Hindlimb muscle (tissue), 1 donor: Measurements from ENCODE around the gene LDLRAD2. TPM values are rescaled to one million over a fixed set of nuclear protein-coding genes. Genes with fewer than 3 reads are reported as not detected.

Source experiments
- DNase-seq: peaks from one replicate; pipeline ENCODE4 v3.0.0-alpha.2; 2013
- polyA plus RNA-seq: library from polyadenylated mRNA; unstranded; fragments of 120-200 nt; gene quantifications from one replicate; pipeline ENCODE4 v1.2.1, GENCODE V29; 2013; ENCODE audit not compliant: insufficient read length

LDLRAD2 gene
- polyA plus RNA-seq, 1 donor = 4.8 TPM

GRCh38 chr1:21863981-21864380 lies 51.9 kb downstream of the LDLRAD2 start:
- no peak for DNase-seq

GRCh38 chr1:21864730-21865129 lies 52.7 kb downstream of the LDLRAD2 start:
- no peak for DNase-seq

- DNase-seq = no peak
Observed at GRCh38 chr1:21865609-21865942, 53.5 kb downstream of the LDLRAD2 start.

GRCh38 chr1:21865943-21866706 lies 54.1 kb downstream of the LDLRAD2 start:
- no peak for DNase-seq

- DNase-seq = no peak
Observed at GRCh38 chr1:21866707-21867043, 54.6 kb downstream of the LDLRAD2 start.

GRCh38 chr1:21867451-21867996 lies 55.5 kb downstream of the LDLRAD2 start:
- no peak for DNase-seq

- DNase-seq = no peak
Observed at GRCh38 chr1:21868482-21868881, 56.4 kb downstream of the LDLRAD2 start.

- no peak for DNase-seq
Observed at GRCh38 chr1:21868941-21869454, 56.9 kb downstream of the LDLRAD2 start.

- no peak for DNase-seq
Observed at GRCh38 chr1:21869620-21870121, 57.6 kb downstream of the LDLRAD2 start.

- DNase-seq = no peak
Observed at GRCh38 chr1:21870611-21871010, 58.5 kb downstream of the LDLRAD2 start.

- DNase-seq = no peak
Observed at GRCh38 chr1:21871943-21872342, 59.9 kb downstream of the LDLRAD2 start.

- no peak for DNase-seq
Observed at GRCh38 chr1:21872445-21873079, 60.5 kb downstream of the LDLRAD2 start.

- DNase-seq = no peak
Observed at GRCh38 chr1:21873174-21873573, 61.1 kb downstream of the LDLRAD2 start.

- DNase-seq = no peak
Observed at GRCh38 chr1:21873761-21874160, 61.7 kb downstream of the LDLRAD2 start.

GRCh38 chr1:21874328-21874727 lies 62.3 kb downstream of the LDLRAD2 start:
- DNase-seq = no peak

Other genes with a start within 250 kb of the LDLRAD2 start
- 1.4 TPM for gene RAP1GAP, start 142.9 kb upstream of the LDLRAD2 start, polyA plus RNA-seq
- gene USP48, start 29.1 kb upstream of the LDLRAD2 start, polyA plus RNA-seq = 45.0 TPM
- 350 TPM for gene HSPG2, start 125.0 kb downstream of the LDLRAD2 start, polyA plus RNA-seq
- gene CELA3B, start 164.8 kb downstream of the LDLRAD2 start, polyA plus RNA-seq = not detected
- gene CELA3A, start 189.4 kb downstream of the LDLRAD2 start, polyA plus RNA-seq = not detected
- 188 TPM for gene CDC42, start 240.4 kb downstream of the LDLRAD2 start, polyA plus RNA-seq